H1 (cell line): ENCODE results near the gene ADSS1. TPM values are rescaled to one million over a fixed set of nuclear protein-coding genes. Genes with fewer than 3 reads are reported as not detected.
"Not testable (repeated sequence)": the region's sequence is repeated elsewhere in the genome, so short reads cannot be mapped to it uniquely, and the experiment has no call there.

ENCODE experiments used
- CTCF ChIA-PET: fragments of 300-600 bp; sonication (Branson Sonifier 250); formaldehyde crosslinking; loops from one replicate; lab custom pipeline; 2021; ENCODE audit not compliant: partially characterized antibody; lab: Charles Lee
- POLR2A ChIA-PET: fragments of 300-600 bp; sonication (Branson Sonifier 250); formaldehyde crosslinking; loops from one replicate; lab custom pipeline; 2021; ENCODE audit warnings: inconsistent platforms; ENCODE audit not compliant: partially characterized antibody; lab: Charles Lee
- DNase-seq, 2 experiments: peaks; one replicate each; pipeline versions ENCODE4 v3.0.0 to v3.0.0-alpha.2; 2010 to 2022; ENCODE audit warnings: low spot score in 2 of 2, low read depth in 1 of 2, mixed read lengths in 1 of 2
- FAIRE-seq: peaks from 2 replicates; lab custom pipeline; 2011; peaks lifted over from hg19 to GRCh38; lab: Jason Lieb, UNC
- H2AFZ ChIP-seq: 2 replicates; pipeline ENCODE4 v1.8.1; 2012; ENCODE audit warnings: low read length, inconsistent platforms
- H2AK5ac ChIP-seq: 2 replicates; pipeline ENCODE4 v1.6.1; 2013; ENCODE audit warnings: low read depth, low read length
- H2BK120ac ChIP-seq: replicated peaks from 2 replicates; pipeline ENCODE3; 2013; ENCODE audit warnings: low read depth, low read length, inconsistent platforms
- H2BK12ac ChIP-seq: 2 replicates; pipeline ENCODE4 v1.6.1; 2013; ENCODE audit warnings: low read depth, low read length
- H2BK15ac ChIP-seq: 2 replicates; pipeline ENCODE4 v1.6.1; 2013; ENCODE audit warnings: low read length
- H2BK20ac ChIP-seq: 2 replicates; pipeline ENCODE4 v1.6.1; 2013; ENCODE audit warnings: low read length
- H2BK5ac ChIP-seq: 2 replicates; pipeline ENCODE4 v1.6.1; 2013; ENCODE audit warnings: low read depth, low read length
- H3K14ac ChIP-seq: 2 replicates; pipeline ENCODE4 v1.6.1; 2013; ENCODE audit warnings: inconsistent platforms; ENCODE audit not compliant: insufficient read length
- H3K18ac ChIP-seq: 2 replicates; pipeline ENCODE4 v1.6.1; 2013; ENCODE audit warnings: low read length; ENCODE audit errors: extremely low read depth
- H3K23ac ChIP-seq: 2 replicates; pipeline ENCODE4 v1.6.1; 2013; ENCODE audit warnings: inconsistent platforms; ENCODE audit not compliant: insufficient read length
- H3K23me2 ChIP-seq: 2 replicates; pipeline ENCODE4 v1.6.1; 2013; ENCODE audit warnings: low read depth, low read length
- H3K27ac ChIP-seq: 2 replicates; pipeline ENCODE4 v1.6.1; 2011; ENCODE audit warnings: low read depth, low read length, inconsistent platforms
- H3K27me3 ChIP-seq, 4 experiments: replicated peaks in 1 of 4; 1 replicate in 1 of 4; 2 replicates in 3 of 4; pipeline versions ENCODE4 v1.6.1 to v1.8.1; 2011 to 2013; ENCODE audit warnings: low read length in 3 of 4, mild to moderate bottlenecking in 3 of 4, inconsistent platforms in 2 of 4, mixed read lengths in 2 of 4, moderate library complexity in 1 of 4; ENCODE audit not compliant: control insufficient read depth in 3 of 4, insufficient read depth in 3 of 4; ENCODE audit errors: extremely low read depth in 1 of 4
- H3K36me3 ChIP-seq, 4 experiments: 2 replicates each; pipeline versions ENCODE4 v1.6.1 to v1.8.1; 2011 to 2013; ENCODE audit warnings: mild to moderate bottlenecking in 4 of 4, low read length in 3 of 4, moderate library complexity in 2 of 4, control low read depth in 1 of 4, inconsistent platforms in 1 of 4; ENCODE audit not compliant: insufficient read depth in 4 of 4, control insufficient read depth in 2 of 4
- H3K4ac ChIP-seq: replicated peaks from 2 replicates; pipeline ENCODE3; 2013; ENCODE audit warnings: low read length, low read depth, mixed read lengths, inconsistent platforms; ENCODE audit not compliant: insufficient read length
- H3K4me1 ChIP-seq, 4 experiments: replicated peaks in 1 of 4; 1 replicate in 1 of 4; 2 replicates in 3 of 4; pipeline versions ENCODE4 v1.6.1 to v1.8.1; 2011 to 2013; ENCODE audit warnings: low read length in 3 of 4, inconsistent platforms in 2 of 4, mixed read lengths in 1 of 4; ENCODE audit not compliant: insufficient read depth in 4 of 4, control insufficient read depth in 3 of 4
- H3K4me2 ChIP-seq, 2 experiments: 2 replicates each; pipeline versions ENCODE4 v1.6.1 to v1.8.1; 2011 to 2013; ENCODE audit warnings: low read depth in 2 of 2, low read length in 2 of 2, control low read depth in 1 of 2, inconsistent platforms in 1 of 2, mild to moderate bottlenecking in 1 of 2; ENCODE audit not compliant: insufficient read depth in 1 of 2
- H3K4me3 ChIP-seq, 4 experiments: fragments of 200-600, 300-600 bp in 1 of 4; sonication (generic), shearing (Covaris generic), sonication (Bioruptor Twin) in 1 of 4; 2 replicates each; pipeline versions ENCODE4 v1.5.1 to v1.8.1; 2011 to 2016; ENCODE audit warnings: low read length in 4 of 4, low read depth in 3 of 4, control low read depth in 2 of 4, inconsistent platforms in 2 of 4, mild to moderate bottlenecking in 2 of 4, mixed read lengths in 1 of 4, moderate library complexity in 1 of 4; ENCODE audit not compliant: insufficient read depth in 2 of 4; ENCODE audit errors: extremely low read depth in 1 of 4
- H3K56ac ChIP-seq: replicated peaks from 2 replicates; pipeline ENCODE3; 2013; ENCODE audit warnings: low read depth, mild to moderate bottlenecking, mixed read lengths, low read length, inconsistent platforms; ENCODE audit not compliant: insufficient read length
- H3K79me1 ChIP-seq: 2 replicates; pipeline ENCODE4 v1.6.1; 2013; ENCODE audit warnings: low read depth, low read length, control low read depth
- H3K79me2 ChIP-seq, 2 experiments: 2 replicates each; pipeline versions ENCODE4 v1.6.1 to v1.8.1; 2012 to 2013; ENCODE audit warnings: low read length in 2 of 2, mild to moderate bottlenecking in 2 of 2, inconsistent platforms in 1 of 2; ENCODE audit not compliant: insufficient read depth in 2 of 2, control insufficient read depth in 1 of 2
- H3K9ac ChIP-seq, 4 experiments: replicated peaks in 1 of 4; 1 replicate in 1 of 4; 2 replicates in 3 of 4; pipeline versions ENCODE4 v1.6.1 to v1.8.1; 2011 to 2013; ENCODE audit warnings: low read depth in 3 of 4, low read length in 3 of 4, control low read depth in 2 of 4, mild to moderate bottlenecking in 2 of 4, moderate library complexity in 2 of 4, inconsistent platforms in 1 of 4; ENCODE audit errors: extremely low read depth in 1 of 4
- H3K9me3 ChIP-seq, 2 experiments: 2 replicates each; pipeline versions ENCODE4 v1.6.1 to v1.8.1; 2012 to 2013; ENCODE audit warnings: mild to moderate bottlenecking in 2 of 2, moderate library complexity in 2 of 2, control low read depth in 1 of 2, inconsistent platforms in 1 of 2, low read depth in 1 of 2, low read length in 1 of 2, mixed read lengths in 1 of 2; ENCODE audit not compliant: insufficient read depth in 2 of 2
- H4K20me1 ChIP-seq, 2 experiments: replicated peaks in 1 of 2; 2 replicates each; pipeline versions ENCODE3 to v1.8.1; 2011 to 2013; ENCODE audit warnings: inconsistent platforms in 2 of 2, low read length in 2 of 2, mild to moderate bottlenecking in 1 of 2; ENCODE audit not compliant: insufficient read depth in 2 of 2, control insufficient read depth in 1 of 2
- H4K5ac ChIP-seq: 2 replicates; pipeline ENCODE4 v1.6.1; 2013; ENCODE audit warnings: low read length, low read depth, mixed read lengths, inconsistent platforms; ENCODE audit not compliant: insufficient read length
- H4K8ac ChIP-seq: 2 replicates; pipeline ENCODE4 v1.8.0; 2013; ENCODE audit warnings: mild to moderate bottlenecking, moderate library complexity, low read length, inconsistent platforms; ENCODE audit not compliant: insufficient read depth; ENCODE audit errors: extremely low read depth
- H4K91ac ChIP-seq: replicated peaks from 2 replicates; pipeline ENCODE3; 2013; ENCODE audit warnings: low read length, mixed read lengths, inconsistent platforms; ENCODE audit not compliant: insufficient read length
- ASH2L ChIP-seq: fragments of 200-600, 300-600 bp; sonication (generic); IDR thresholded peaks from one replicate; pipeline ENCODE4 v1.7.1; 2017; ENCODE audit warnings: low read length
- CBX5 ChIP-seq: fragments of 300-800, 300-1000 bp; sonication (generic); IDR thresholded peaks from 2 replicates; pipeline ENCODE4 v1.7.1; 2016; ENCODE audit warnings: antibody characterized with exemption, low read length, low read depth
- SP4 ChIP-seq: IDR thresholded peaks from 2 replicates; pipeline ENCODE4 v1.6.1; 2012; ENCODE audit warnings: low read length, inconsistent platforms
- WGBS, 2 experiments: shearing (Covaris generic) in 1 of 2; methylation state at CpG; one replicate each; pipeline versions ENCODE4 v1.1.6 to v1.1.7; 2013 to 2015; ENCODE audit warnings: low lambda C conversion rate in 2 of 2, mixed read lengths in 2 of 2, inconsistent platforms in 1 of 2, low coverage in 1 of 2, missing lambda C conversion rate in 1 of 2; ENCODE audit not compliant: insufficient replicate concordance in 2 of 2, insufficient coverage in 1 of 2, insufficient read length in 1 of 2; ENCODE audit errors: extremely low coverage in 1 of 2, missing lambda C conversion rate in 1 of 2; 5-methylcytosine and 5-hydroxymethylcytosine counted together
- polyA plus RNA-seq, 7 experiments: library from polyadenylated mRNA; depleted of rRNA in 3 of 7; stranded (reverse) in 5 of 7; unstranded in 2 of 7; fragments of >200 nt in 5 of 7; fragments of 200-250 nt in 2 of 7; gene quantifications; 1 replicate in 5 of 7; 2 replicates in 1 of 7; 4 replicates in 1 of 7; pipeline versions ENCODE4 v1.2.1 to v1.2.3, GENCODE V29; 2011 to 2013; ENCODE audit warnings: missing spikeins in 2 of 7, mixed read lengths in 2 of 7
- total RNA-seq: library from RNA; stranded (reverse); fragmentation: NEBNext Ultra II Directional; extraction: Animal tissue kit (Norgen Biotek cat#: 25700); gene quantifications from 2 replicates; pipeline ENCODE4 v1.2.1, GENCODE V29; 2021

Gene ADSS1
- total and polyA plus RNA-seq, 2 of the 8 experiments (the other 6 are each of a cell fraction or from before 2014, with no cell fraction given), result 7.1 to 7.9 TPM

DNA sequence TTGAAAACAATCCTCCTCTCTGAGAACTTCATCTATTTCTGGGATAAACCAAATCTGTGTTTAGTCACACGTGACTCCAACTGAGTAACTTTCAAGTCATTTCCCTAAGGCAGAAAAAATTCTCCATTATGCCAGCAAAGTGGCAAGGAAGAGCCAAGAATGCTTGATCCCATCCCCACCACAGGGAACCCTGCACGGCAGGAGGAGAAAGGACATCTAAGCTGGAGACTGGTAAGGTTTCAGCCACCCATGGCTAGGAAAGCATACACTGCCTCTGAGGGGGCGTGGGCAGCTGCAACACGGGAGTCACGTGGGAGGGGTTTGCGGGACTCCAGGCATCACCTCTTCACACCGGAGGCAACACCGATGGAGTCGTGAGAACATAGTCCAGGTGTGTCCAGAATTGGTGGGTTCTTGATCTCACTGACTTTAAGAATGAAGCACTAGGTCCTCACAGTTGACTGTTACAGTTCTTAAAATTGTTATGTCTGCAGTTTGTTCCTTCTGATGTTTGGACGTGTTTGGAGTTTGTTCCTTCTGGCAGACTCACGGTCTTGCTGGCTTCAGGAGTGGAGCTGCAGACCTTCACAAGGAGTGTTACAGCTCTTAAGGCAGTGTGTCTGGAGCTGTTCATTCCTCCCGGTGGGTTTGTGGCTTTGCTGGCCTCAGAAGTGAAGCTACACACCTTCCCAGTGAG, 26.2 kb downstream of the ADSS1 start (continued):
- TF ChIP-seq ASH2L, result no peak
- no peak for TF ChIP-seq CBX5
- TF ChIP-seq SP4, result no peak

DNA sequence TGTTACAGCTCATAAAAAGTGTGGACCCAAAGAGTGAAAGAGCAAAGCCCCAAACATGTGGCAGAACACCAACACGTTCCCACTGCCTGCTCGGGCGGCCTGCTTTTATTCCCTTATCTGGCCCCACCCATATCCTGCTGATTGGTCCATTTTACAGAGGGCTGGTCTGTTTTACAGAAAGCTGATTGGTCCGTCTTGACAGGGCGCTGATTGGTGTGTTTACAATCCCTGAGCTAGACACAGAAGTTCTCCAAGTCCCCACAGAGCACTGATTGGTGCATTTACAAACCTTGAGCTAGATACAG, 26.7 kb downstream of the ADSS1 start:
- not testable (repeated sequence) for DNase-seq, H3K56ac ChIP-seq, H3K27me3 ChIP-seq, H2AFZ ChIP-seq, H3K14ac ChIP-seq, H4K8ac ChIP-seq, H3K4me2 ChIP-seq, H3K4me3 ChIP-seq, H2BK12ac ChIP-seq, H2BK5ac ChIP-seq, H2BK120ac ChIP-seq, H2AK5ac ChIP-seq, FAIRE-seq, H3K23ac ChIP-seq, H2BK20ac ChIP-seq, H3K23me2 ChIP-seq, H3K9ac ChIP-seq, H3K18ac ChIP-seq, H2BK15ac ChIP-seq, H4K91ac ChIP-seq, H3K27ac ChIP-seq, H4K5ac ChIP-seq, H3K4ac ChIP-seq
- ChIA-PET CTCF (interaction anchor here (1.0 to 3.5 kb wide), 10 partner anchors 12 to 144 kb away, joined by 3 to 11 read pairs (median 4); partner anchors contain the start of gene ADSS1), POLR2A (interaction anchor here (1.6 kb wide), 1 partner anchor 34 kb away, joined by 3 read pairs; no protein-coding TSS in a partner anchor)
- Histone ChIP-seq H4K20me1 (peaks cover 16 to 22% of the 10 kb centered on the region in 2 experiments), H3K36me3 (peaks cover under 1 to 13% (median 3%) of the 10 kb centered on the region in 4 experiments; a peak in 4 of 8 replicates), H3K9me3 (peaks cover 10 to 25% of the 10 kb centered on the region in 2 experiments), H3K79me1 (peaks cover 19% of the 10 kb centered on the region), H3K79me2 (peaks cover 10 to 24% of the 10 kb centered on the region in 2 experiments; a peak in 3 of 4 replicates), H3K4me1 (peaks cover 0 to 13% (median 5%) of the 10 kb centered on the region in 4 experiments; a peak in 6 of 7 replicates)
- WGBS, 2 experiments, result 97% methylated on average over 5 of the region's 5 CpGs; no CpG with 5 or more reads in 1 of the 2 experiments
